Measurements from ENCODE around the gene RINL.

RINL gene

DNA sequence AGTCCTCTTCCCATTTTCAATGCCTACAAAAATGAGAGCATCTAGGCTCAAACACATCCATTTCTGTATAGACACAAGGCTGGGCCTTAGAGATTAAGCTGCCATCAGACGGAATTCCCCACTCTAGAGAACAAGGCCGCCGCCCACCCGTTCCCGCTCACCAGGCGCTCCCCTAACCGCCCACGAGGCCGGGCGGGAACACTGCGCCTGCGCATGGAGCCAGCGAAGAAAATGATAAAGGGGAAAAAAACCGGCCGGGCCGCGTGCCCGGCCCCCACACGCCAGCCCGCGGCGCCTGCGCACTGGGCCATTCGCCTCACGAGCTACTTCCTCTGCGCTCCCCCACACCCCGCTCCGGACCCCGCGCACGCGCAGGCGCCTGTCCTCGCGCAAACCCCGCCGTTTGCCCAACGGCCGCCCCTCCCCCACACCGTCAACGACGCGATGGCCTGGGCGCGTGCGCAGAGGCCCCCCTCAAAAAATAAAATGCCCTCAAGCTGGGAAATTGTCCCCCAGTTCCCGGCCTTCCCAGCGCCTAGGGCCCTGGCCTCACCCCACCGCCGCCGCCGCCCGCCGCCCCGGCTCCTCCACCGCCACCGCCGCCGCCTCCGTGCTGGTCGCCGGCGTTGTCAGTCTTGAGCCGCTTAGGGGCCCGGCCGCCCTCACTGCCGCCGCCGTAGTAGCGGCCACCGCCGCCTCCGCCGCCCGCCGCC is 28.8 kb downstream of the RINL start:
- DNase-seq, result peak; percentile 55 to 96 (median 88)

DNA sequence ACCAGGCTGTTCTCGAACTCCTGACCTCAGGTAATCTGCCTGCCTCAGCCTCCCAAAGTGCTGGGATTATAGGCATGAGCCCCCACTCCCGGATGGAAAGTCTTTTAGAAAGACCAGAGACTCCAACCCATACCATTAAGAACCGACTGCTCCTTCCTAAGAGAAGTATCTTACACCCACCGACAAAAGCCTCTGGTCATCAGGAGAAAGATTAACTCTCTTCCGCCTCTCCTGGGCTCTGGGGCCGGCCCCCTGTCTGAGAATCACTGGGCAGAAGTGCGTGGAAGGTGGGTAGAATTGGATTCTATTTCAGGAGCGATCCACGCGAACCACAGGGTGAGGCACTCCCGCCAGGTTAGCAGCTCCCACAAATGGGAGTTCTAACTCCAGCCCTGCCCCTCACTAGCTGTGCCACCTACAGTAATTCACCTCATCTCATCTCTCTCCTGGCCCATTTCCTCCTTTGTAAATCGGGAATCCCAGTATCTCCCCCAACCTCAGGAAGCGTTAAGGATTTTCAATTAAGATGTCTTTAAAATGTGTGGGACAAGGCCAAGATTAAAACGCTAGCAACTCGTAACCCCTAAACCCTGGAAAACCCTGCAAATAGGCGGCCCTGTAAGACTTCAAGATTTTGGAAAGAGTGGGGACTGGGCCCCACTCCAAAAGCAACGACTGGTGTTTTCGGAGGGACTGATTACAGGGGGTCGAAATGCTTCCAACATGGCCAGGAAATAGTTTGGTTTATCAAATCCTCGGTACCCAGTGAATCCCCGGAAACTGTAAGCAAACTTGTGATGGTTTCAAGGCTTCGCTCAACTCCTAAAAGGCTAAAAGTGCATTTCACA is 29.6 kb downstream of the RINL start:
- DNase-seq, result no peak

DNA sequence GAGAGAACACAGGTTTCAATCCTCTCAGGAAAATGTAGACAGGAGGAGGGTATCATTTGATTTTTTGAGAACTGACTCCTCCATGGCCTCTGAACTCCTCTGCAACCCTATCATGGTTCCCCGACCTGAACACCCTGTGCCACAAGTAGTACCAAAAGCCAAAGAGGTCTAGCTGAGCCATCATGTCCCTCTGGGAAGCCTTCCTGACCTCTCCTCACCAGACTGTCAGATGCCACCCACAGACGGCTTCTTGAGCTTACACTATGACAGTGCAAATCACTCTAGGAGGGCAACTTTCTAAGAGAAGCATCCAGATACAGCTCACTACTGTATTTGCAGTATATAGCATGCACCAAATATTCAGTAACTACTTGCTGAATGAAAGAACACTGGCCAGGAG is 32.0 kb downstream of the RINL start:
- DNase-seq, result no peak

DNA sequence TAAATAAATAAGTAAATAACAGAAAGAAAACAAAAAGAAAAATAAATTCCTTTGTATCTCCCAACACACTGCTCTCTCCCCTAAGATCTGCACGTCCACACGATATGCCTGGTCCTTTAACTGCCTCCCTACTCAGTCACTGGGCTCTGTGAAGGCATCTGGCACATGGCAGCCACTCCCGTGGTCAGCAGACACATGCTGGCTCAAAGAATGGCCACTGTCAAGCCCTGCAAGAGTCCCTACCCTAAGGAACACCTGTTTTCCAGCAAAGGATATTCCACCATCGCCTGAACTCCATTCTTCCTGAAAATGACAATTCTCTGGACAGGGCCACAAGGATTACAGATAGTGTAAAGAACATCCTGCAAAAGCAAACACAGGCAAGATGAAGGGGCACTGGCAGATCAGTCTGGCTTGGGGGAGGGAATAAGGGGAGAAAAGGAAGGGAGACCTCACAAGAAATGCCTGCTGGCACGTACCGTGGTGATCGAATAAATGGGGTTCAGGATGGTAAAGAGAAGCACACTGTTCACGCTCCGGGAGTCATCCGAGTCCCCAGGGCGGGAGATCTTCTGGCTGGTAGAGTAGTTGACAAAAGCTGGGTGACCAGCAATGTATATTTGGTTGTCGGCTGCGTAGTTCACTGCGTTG is 32.6 kb downstream of the RINL start:
- DNase-seq, result no peak

DNA sequence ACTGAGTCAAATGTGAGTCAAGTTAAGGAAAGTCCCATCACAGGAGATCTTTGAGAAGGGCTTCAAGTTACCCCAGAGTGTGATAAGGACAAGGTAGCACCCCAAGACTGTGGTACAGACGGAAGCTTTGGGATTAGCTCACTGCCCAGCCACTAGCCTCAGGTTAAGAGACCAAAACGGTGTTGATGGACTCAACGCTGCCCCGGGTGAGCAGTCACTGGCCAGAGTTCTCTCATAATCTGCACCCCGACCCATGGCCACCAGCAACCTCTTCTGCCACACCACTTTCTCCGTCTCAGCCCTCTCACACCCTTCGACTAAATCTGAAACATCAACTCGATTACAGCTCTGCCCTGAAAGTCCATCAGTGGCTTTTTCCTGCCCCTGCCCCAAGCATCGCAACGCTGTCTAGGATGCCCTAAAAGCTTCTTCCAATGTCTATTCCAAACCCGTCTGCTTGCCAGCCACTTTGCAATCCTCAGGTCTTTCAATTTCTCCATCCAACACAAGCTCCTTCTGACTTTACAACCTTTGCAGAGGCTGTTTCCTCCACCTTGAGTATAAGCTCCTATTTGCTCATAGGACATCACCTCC is 33.9 kb downstream of the RINL start:
- DNase-seq, result no peak

DNA sequence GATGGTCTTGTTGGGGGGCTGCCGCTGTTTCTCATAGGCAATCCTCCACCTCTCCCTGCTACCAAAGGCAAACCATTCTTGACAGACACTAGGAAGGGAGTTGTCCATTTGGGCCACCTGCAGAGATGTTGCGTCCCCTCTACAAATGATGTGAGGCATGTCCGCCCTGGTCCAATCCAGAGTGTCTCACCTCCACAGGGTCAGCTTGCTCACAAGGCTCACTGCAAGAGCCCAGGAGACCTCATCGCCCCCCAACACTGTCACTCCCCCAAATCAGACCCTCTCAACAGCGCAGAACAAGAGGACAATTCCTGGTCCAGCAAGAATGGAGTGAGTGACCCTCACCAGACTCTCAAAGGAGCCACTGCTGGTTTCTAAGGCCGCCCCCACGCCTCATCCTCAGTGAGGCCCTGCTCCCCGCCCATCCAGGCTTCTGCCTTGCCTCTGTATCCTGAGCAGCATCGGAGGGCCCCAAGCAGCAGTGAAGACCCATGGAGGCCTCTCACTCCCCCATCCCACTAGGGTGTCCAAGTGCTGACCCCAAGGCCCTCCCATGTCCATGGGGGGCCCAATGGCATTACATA is 34.8 kb downstream of the RINL start:
- DNase-seq, result no peak

DNA sequence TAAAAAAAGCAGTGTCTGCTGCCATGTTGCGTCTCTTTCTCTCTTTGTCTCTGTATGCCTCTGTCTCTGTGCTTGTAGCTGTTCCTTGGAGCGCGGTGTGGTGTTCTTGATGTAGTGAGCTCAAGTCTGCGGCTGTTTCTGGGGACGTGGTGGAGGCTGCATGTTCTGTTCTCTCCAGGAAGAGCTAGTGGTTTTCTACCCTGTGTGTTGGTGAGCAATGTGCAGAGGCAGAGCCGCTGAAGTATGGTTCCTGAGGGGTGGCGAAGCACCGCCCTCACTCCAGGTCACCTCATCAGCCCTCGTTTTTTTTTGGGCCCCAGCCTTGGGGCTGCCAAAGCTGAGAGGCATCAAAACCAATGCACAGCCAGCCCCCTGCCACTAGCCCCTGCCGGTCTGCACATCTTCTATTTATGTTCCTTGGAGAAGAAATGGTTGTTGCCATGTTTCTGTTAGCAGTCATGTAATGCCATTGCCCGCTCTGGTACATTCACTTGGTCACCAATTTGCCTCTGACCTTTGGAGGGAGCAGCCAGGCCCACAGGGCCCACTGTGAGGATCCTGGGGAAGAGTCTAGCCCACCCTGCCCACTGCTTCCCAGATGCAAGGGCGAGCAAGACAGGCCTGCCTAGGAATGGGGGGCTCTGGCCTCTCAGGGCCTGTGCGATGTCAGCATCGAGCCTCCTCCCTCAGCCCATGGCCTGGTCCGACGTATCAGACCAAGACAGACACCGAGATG is 35.5 kb downstream of the RINL start:
- DNase-seq, result no peak

DNA sequence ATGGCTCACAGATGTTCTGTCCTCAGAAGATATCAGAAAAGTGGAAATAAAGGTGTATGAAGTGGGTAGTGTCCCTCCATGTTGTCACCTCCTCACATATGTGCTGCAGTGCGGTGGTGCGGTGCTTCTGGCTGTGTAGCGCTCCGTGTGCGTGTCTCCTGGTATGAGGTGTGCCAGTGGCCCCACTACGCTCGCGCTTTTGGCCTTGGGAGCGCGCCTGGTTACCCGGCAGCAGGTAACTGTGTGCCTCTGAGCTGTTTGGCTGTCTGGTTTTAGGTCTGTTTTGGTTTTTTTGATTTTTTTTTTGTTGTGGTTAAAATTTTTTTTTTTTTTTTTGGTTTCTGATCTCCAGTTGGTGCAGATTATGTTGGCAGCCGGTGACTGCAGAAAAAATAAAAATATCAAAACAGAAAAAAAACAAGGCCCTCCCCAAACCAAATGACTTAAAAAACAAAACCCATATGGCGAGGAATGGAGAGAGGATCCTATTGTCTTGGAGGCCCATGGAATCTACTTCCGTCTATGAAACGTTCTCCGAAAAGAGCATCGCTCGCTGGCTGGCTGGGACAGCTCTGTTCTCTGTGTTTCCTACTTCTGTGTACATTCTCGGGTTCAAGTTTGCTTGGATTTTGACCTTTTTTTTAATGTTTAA is 36.2 kb downstream of the RINL start:
- DNase-seq, result no peak

DNA sequence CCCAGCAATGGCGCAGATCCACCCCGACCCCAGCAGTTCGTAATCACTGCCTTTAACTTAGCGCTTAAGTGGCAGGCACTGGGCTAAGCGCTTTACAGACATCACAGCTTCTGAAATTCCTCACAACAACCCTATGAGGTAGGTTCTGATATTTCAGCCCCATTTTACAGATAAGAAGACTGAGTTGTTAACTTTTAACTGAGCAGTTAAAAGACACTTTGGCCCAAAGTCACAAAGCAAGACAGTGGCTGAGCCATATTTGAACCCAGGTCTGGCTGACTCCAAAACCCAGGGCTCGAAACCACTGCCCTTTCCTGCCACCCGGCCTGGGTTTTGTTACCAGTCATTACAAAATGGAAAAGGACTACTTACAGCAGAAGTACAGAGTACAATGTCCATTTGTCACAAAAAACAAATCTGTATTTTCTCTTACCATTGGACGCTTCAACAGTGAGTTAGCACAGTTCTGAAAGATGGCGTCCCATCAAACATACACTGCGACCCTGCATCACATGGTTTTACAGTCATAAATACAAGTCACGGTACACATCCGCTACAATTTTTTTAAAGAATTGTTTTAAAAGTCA is 36.8 kb downstream of the RINL start:
- DNase-seq, result no peak

DNA sequence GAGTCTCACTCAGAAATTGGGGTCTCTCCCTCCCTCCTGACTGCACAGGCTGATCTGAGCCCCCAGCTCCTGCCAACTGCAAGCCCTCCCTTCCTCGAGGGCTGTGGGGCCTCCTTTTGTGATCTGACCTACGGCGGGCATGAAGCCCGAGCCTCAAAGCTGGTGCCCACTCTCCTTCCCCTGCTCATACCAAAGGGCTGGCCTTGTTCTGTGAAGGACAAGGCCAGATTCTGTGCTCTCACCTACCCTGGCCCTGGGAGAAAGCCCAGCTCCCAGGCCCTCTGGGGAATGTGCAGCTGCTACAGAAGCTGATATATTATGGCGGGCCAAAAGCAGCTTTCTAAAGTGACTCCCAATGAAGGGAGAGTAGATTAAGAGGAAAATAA is 37.5 kb downstream of the RINL start:
- DNase-seq, result no peak

DNA sequence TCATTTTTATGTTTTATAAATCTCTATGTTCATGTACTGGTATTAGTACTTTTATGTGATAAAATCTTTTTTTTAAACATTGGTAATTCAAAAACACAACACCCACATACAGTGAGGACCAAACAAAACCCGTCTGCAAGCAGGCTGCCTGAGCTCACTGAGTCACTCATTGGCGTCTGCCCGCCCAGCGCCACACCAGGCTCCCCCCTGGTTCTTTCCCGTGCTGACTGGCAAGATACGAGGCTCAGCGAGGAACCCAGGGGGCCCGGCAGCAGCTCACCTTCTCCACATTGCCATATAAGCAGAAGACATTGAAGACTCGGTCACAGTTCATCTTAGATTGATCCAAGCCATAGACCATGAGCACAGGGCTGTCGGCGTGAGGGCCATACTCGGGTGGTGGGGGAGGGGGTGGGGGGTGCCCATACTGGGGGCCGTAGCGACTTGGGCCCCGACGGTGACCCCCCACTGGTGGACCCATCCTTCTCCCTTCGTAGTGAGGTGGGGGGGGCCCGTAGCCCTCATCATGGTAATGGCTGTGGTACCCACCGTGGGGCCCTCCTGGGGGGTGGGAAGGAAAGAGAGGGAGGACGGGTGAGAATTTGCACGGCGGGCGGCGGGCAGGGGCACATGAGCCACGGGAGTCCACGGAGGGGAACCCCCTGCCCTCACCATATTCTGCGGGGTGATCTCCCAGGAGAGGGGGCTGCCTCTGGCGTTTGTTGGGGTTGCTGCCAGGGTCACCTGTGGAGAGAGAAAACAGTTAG is 38.1 kb downstream of the RINL start:
- DNase-seq, result no peak

DNA sequence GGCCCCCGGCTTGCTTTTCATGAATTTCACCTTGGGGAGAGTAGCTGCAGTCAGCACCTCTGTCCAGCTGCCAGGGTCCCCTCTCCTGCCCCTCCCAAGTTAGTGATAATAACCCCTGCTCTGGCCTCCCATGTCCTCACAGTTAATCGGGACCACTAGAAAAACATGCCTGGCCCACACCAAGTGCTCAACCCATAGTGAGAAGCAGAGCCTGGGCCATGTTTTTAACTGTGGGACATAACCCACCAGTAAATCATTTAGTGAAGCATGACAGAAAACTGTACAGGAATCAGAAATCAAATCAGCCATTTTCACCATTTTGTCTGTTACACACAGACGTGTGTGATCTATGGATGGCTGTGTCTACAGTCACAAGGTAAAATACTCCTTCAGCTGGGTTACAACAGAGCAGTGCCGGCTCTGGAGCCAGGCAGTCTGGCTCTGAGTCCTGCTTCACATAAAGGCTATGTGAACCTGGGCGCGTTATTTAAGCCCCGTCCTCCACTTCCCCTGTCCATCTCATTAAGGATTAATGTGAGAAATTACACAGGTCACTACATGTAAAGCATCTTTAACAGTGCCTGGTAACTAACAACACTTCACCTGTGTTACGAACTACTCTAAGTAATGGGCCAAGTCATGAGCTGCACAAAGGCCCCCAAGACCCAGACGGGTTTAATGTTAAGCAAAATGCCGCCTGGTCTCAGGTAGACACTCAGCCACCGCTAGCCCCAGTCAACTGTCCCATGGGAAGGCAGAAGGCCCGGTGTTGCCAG is 38.9 kb downstream of the RINL start:
- DNase-seq, result no peak

DNA sequence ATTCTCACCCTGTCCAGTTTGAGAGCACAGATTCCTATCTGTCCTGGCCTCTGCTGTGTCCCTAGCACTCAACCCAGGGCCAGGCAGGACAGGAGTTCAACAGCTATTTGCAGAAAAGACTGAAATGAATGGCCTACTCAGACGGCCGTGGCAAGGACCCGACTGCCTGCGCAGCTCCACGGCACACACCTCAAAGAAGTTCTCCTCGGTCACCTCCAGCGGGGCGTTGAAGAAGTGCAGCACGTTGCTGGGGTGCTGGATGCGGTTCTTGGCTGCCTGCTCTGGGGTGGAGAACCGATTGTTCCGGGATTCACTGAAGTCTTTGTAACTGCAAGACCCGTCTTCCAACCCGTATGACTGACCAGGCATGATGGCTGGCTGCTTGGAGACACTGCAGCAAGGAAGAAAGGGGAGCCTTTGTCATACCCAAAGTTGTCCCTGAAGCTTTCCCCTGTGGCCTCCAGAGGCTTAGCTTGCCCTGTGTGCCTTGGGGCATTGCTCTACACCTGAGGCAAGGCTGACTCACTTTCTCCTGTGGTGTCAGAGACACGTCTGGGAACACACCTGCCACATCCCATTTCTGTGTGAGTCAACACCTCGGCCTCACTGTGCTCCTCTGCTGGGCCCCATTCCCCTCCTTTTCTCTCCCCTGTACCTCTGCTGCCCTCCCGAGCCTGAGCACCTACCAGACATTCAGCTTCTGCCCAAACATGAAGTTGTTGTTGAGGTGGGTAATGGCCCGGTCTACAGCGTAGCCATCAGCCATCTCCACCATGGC is 39.7 kb downstream of the RINL start:
- DNase-seq, result no peak

DNA sequence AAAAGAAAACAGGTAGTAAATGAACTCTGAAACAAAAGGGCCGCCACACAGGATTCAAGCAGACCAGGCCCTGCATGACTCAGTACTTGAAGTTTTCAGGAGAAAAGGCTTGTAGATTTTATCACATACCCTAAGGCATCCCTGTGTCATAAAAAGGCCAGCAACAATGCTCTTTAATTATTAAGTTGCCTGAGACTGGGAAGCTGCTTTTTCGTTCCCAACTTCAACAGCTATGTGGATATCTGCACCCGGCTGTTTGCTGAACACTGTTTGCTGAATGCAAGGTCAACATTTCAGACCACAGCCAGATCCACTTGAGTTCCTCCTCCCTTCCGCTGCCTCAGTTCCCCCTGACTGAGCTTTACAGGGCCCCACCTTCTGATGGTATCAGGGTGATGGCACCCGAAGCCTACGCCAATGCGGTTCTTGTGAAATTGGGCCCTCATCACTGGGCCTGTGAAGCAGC is 40.4 kb downstream of the RINL start:
- DNase-seq, result no peak

DNA sequence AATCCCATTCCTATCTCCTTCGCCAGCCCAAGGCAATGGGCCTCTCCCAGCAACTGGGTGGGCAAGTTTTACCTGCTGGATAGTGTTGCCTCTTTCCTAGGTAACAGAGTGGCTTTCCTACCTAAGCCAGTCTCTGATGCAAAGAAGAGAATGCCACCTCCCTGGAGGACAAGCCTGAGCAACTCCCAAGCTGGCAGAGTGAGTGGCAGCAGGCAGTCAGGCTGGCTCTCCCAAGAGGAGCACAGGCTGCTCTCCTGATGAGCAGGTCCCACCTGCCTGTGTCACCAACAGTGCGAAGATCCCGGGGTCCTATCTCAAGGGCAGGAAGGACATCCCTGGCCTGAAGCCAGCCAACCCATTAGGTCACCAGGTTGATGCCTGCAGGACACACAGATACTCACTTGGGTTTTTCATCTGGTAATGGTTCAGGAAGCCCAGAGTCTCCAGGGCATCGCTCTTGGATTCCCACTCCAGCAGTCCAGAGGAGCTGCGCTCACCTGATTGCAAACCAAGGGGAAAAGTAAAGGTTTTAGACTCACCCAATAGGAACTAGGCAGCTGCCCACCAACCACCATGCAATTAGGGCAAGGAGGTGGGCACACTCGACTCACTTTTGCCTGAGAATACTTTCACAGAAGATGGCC is 41.0 kb downstream of the RINL start:
- no peak for DNase-seq

DNA sequence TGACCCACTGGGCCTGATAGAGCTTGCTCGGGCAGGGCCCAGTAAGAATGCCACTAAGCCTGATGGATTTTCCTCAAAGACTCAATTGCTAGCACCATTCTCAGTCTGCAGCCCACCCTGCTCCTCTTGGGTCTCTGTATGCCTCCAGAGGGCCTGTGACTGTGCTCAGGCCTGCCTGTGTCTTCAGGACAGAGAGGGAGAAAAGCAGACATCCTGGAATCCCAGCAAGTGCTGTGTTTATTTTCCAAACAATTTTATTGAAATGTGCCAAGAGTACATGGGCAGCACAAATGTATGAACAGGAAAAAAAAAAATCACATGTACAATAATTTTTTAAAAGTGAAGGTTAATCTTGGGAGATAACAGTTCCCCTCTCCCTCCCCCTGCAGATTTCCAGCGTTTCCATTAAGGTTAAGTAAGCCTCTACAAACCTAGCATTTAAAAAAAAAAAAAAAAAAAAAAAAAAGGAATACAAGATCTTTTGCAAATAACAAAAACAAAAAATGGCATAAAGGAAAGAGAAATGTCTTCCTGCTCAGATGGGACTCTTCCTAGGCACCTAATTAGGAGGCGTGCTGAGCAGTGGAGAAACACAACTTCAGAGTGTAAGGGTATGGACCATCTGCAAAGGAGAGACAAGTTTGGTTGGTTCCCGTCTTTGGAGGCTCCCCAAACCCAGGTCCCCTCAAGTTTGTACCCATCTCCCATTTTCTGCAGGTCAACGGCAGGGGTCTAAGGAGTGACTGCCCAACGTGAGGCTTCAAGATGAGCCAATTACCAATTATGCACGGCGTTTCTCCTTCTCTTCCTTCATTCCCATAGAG is 41.7 kb downstream of the RINL start:
- no peak for DNase-seq

DNA sequence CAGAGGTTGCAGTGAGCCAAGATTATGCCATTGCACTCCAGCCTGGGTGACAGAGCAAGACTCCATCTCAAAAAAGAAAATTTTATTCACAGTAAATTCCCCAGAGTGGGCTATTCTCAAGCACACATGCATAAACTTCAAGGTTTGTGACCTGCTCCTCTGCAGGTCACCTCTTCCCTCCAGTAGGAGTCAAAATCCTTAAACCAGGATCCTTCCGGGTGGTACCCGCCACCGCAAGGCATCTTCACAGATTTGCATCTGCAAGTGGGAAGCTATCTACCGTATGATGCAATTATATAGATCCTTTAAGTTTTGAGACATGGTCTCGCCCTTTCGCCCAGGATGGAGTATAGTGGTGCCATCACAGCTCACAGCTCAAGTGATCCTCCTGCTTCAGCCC is 43.5 kb downstream of the RINL start:
- DNase-seq, result no peak
